Mesenchymal stem cell (in vitro differentiated cells and primary cell): ENCODE measurements around the gene PODXL2.

ENCODE experiments used
- DNase-seq: peaks from one replicate; pipeline ENCODE4 v3.0.0-alpha.2; 2013
- H2AFZ ChIP-seq: one replicate; pipeline ENCODE4 v1.6.1; 2013; ENCODE audit warnings: low read depth, mild to moderate bottlenecking, control low read depth, inconsistent platforms, low read length, moderate library complexity
- H2AK5ac ChIP-seq: 2 replicates; pipeline ENCODE4 v1.6.1; 2013; ENCODE audit warnings: low read length, moderate library complexity, mild to moderate bottlenecking, inconsistent platforms; ENCODE audit not compliant: severe bottlenecking
- H2BK120ac ChIP-seq: one replicate; pipeline ENCODE4 v1.6.1; 2013; ENCODE audit warnings: low read depth, mild to moderate bottlenecking, inconsistent platforms, low read length, moderate library complexity
- H2BK12ac ChIP-seq, 2 experiments: one replicate each; pipeline ENCODE4 v1.6.1; 2013; ENCODE audit warnings: inconsistent platforms in 2 of 2, low read length in 2 of 2, mild to moderate bottlenecking in 2 of 2, moderate library complexity in 2 of 2, control low read depth in 1 of 2
- H2BK15ac ChIP-seq: one replicate; pipeline ENCODE4 v1.6.1; 2013; ENCODE audit warnings: mild to moderate bottlenecking, low read depth, inconsistent platforms; ENCODE audit not compliant: poor library complexity, severe bottlenecking
- H2BK5ac ChIP-seq: 2 replicates; pipeline ENCODE4 v1.6.1; 2013; ENCODE audit warnings: low read depth, mild to moderate bottlenecking, low read length, control low read depth, inconsistent platforms; ENCODE audit not compliant: poor library complexity, severe bottlenecking
- H3K14ac ChIP-seq, 2 experiments: one replicate each; pipeline ENCODE4 v1.6.1; 2013; ENCODE audit warnings: inconsistent platforms in 2 of 2, low read length in 2 of 2, control low read depth in 1 of 2, mild to moderate bottlenecking in 1 of 2, moderate library complexity in 1 of 2
- H3K18ac ChIP-seq, 2 experiments: one replicate each; pipeline ENCODE4 v1.6.1; 2013; ENCODE audit warnings: inconsistent platforms in 2 of 2, low read length in 2 of 2, control low read depth in 1 of 2, low read depth in 1 of 2, mild to moderate bottlenecking in 1 of 2
- H3K23ac ChIP-seq, 2 experiments: one replicate each; pipeline ENCODE4 v1.6.1; 2013; ENCODE audit warnings: inconsistent platforms in 2 of 2, low read length in 2 of 2, mild to moderate bottlenecking in 2 of 2, moderate library complexity in 2 of 2, control low read depth in 1 of 2
- H3K27ac ChIP-seq: 2 replicates; pipeline ENCODE4 v1.5.1; 2013; ENCODE audit warnings: mild to moderate bottlenecking, moderate library complexity, low read length, control low read depth, inconsistent platforms; ENCODE audit not compliant: poor library complexity, severe bottlenecking
- H3K27me3 ChIP-seq, 2 experiments: 2 replicates each; pipeline versions ENCODE4 v1.6.1 to v1.7.0; 2013; ENCODE audit warnings: low read length in 2 of 2, mild to moderate bottlenecking in 2 of 2, moderate library complexity in 2 of 2, control low read depth in 1 of 2, inconsistent platforms in 1 of 2; ENCODE audit not compliant: control insufficient read depth in 1 of 2, insufficient read depth in 1 of 2
- H3K36me3 ChIP-seq, 2 experiments: 2 replicates each; pipeline versions ENCODE4 v1.6.1 to v1.7.0; 2013; ENCODE audit warnings: low read length in 2 of 2, control low read depth in 1 of 2, inconsistent platforms in 1 of 2, low read depth in 1 of 2, mild to moderate bottlenecking in 1 of 2; ENCODE audit not compliant: insufficient read depth in 2 of 2, control insufficient read depth in 1 of 2
- H3K4ac ChIP-seq, 2 experiments: one replicate each; pipeline ENCODE4 v1.6.1; 2013; ENCODE audit warnings: inconsistent platforms in 2 of 2, low read length in 2 of 2, mild to moderate bottlenecking in 2 of 2, moderate library complexity in 2 of 2, control low read depth in 1 of 2, low read depth in 1 of 2
- H3K4me1 ChIP-seq: 2 replicates; pipeline ENCODE4 v1.6.1; 2013; ENCODE audit warnings: low read depth, low read length, control low read depth; ENCODE audit not compliant: control insufficient read depth, insufficient read depth
- H3K4me2 ChIP-seq: 2 replicates; pipeline ENCODE4 v1.6.1; 2013; ENCODE audit warnings: low read length, mild to moderate bottlenecking, inconsistent platforms; ENCODE audit not compliant: poor library complexity, severe bottlenecking
- H3K4me3 ChIP-seq, 2 experiments: 2 replicates each; pipeline versions ENCODE4 v1.5.1 to v1.7.0; 2013; ENCODE audit warnings: low read length in 2 of 2, mild to moderate bottlenecking in 2 of 2, control low read depth in 1 of 2, low read depth in 1 of 2; ENCODE audit not compliant: insufficient read depth in 1 of 2
- H3K79me1 ChIP-seq: replicated peaks from 2 replicates; pipeline ENCODE4 v1.6.1; 2013; ENCODE audit warnings: mild to moderate bottlenecking, control low read depth, low read length, inconsistent platforms; ENCODE audit not compliant: poor library complexity, severe bottlenecking
- H3K9ac ChIP-seq: 2 replicates; pipeline ENCODE4 v1.7.0; 2013; ENCODE audit warnings: mild to moderate bottlenecking, low read length, moderate library complexity
- H3K9me3 ChIP-seq: 2 replicates; pipeline ENCODE4 v1.7.0; 2013; ENCODE audit warnings: mild to moderate bottlenecking, low read length; ENCODE audit not compliant: control insufficient read depth
- H4K8ac ChIP-seq: one replicate; pipeline ENCODE4 v1.6.1; 2013; ENCODE audit warnings: inconsistent platforms, mild to moderate bottlenecking, low read length, moderate library complexity
- H4K91ac ChIP-seq: one replicate; pipeline ENCODE4 v1.6.1; 2013; ENCODE audit warnings: mild to moderate bottlenecking, low read length, inconsistent platforms
- WGBS: methylation state at CpG from one replicate; pipeline ENCODE4 v1.1.7; 2013; ENCODE audit warnings: mixed read lengths; 5-methylcytosine and 5-hydroxymethylcytosine counted together

The PODXL2 gene

GRCh38 chr3:127692501-127693335, 63.7 kb downstream of the PODXL2 start:
- DNase-seq: no peak
- Histone ChIP-seq H3K4ac (no peak overlapping the region), H3K79me1 (peaks cover 16% of the 10 kb centered on the region), H2BK12ac (no peak overlapping the region), H3K14ac (no peak overlapping the region), H2AK5ac (peak overlapping the region; percentile 50), H3K27me3 (no peaks in the 10 kb centered on the region), H2AFZ (no peak overlapping the region), H3K9ac (no peak overlapping the region), H3K36me3 (peaks cover 41 to 47% of the 10 kb centered on the region in 2 experiments), H3K4me1 (peaks cover 67% of the 10 kb centered on the region), H2BK5ac (no peak overlapping the region), H4K91ac (no peak overlapping the region), H3K4me3 (peak overlapping the region in 1 of 2 experiments; percentile 18), H3K9me3 (no peaks in the 10 kb centered on the region), H3K4me2 (no peak overlapping the region), H2BK15ac (peak overlapping the region; percentile 65), H3K23ac (no peak overlapping the region), H2BK120ac (no peak overlapping the region), H4K8ac (peak overlapping the region; percentile 48), H3K27ac (no peak overlapping the region), H3K18ac (no peak overlapping the region)
- WGBS: 93% methylated on average over 21 of the region's 21 CpGs

- no peak overlapping the region for H2BK12ac ChIP-seq
- H3K4ac ChIP-seq: no peak overlapping the region
- no peak overlapping the region for H3K4me3 ChIP-seq
- H2AK5ac ChIP-seq: peak overlapping the region; percentile 1
- H2AFZ ChIP-seq: no peak overlapping the region
- no peak overlapping the region for H4K8ac ChIP-seq
- no peak overlapping the region for H3K4me2 ChIP-seq
- no peak overlapping the region for H3K18ac ChIP-seq
- no peaks in the 10 kb centered on the region for H3K9me3 ChIP-seq
- DNase-seq: no peak
- WGBS: 95% methylated on average over 7 of the region's 7 CpGs
- H4K91ac ChIP-seq: no peak overlapping the region
- H2BK120ac ChIP-seq: no peak overlapping the region
- H3K27ac ChIP-seq: no peak overlapping the region
- H3K9ac ChIP-seq: no peak overlapping the region
- no peaks in the 10 kb centered on the region for H3K27me3 ChIP-seq
- H3K4me1 ChIP-seq: peaks cover 69% of the 10 kb centered on the region
- peaks cover 41 to 49% of the 10 kb centered on the region in 2 experiments for H3K36me3 ChIP-seq
- no peak overlapping the region for H2BK5ac ChIP-seq
- no peak overlapping the region for H3K14ac ChIP-seq
- H3K79me1 ChIP-seq: peaks cover 19% of the 10 kb centered on the region
- no peak overlapping the region for H2BK15ac ChIP-seq
- no peak overlapping the region for H3K23ac ChIP-seq
These were observed 64.4 kb downstream of the PODXL2 start for GRCh38 chr3:127693336-127693843.

GRCh38 chr3:127694467-127695215, 65.7 kb downstream of the PODXL2 start:
- Histone ChIP-seq H2BK12ac (no peak overlapping the region), H3K9me3 (no peaks in the 10 kb centered on the region), H3K27me3 (no peaks in the 10 kb centered on the region), H3K9ac (no peak overlapping the region), H3K79me1 (peaks cover 20% of the 10 kb centered on the region), H3K14ac (no peak overlapping the region), H4K8ac (no peak overlapping the region), H2BK120ac (no peak overlapping the region), H3K4ac (no peak overlapping the region), H3K4me1 (peaks cover 64% of the 10 kb centered on the region), H3K4me2 (no peak overlapping the region), H3K27ac (no peak overlapping the region), H2AK5ac (peak overlapping the region; percentile 60), H3K4me3 (no peak overlapping the region), H3K36me3 (peaks cover 33 to 43% of the 10 kb centered on the region in 2 experiments), H2BK15ac (no peak overlapping the region), H2BK5ac (no peak overlapping the region), H3K18ac (peak overlapping the region in 1 of 2 experiments; percentile 24), H3K23ac (no peak overlapping the region), H2AFZ (no peak overlapping the region), H4K91ac (no peak overlapping the region)
- WGBS: 86% methylated on average over 17 of the region's 17 CpGs
- DNase-seq: no peak
